Esophagus muscularis mucosa (tissue), 4 donors: ENCODE results near the gene ZNF630. TPM values are rescaled to one million over a fixed set of nuclear protein-coding genes. Genes with fewer than 3 reads are reported as not detected.
"Not testable (repeated sequence)": the region's sequence is repeated elsewhere in the genome, so short reads cannot be mapped to it uniquely, and the experiment has no call there.

Experiments
- DNase-seq: peaks from one replicate; pipeline ENCODE4 v3.0.0-alpha.2; 2017; ENCODE audit errors: extremely low spot score
- H3K27ac ChIP-seq, 4 donors: fragments of 200-600 bp; sonication (generic); replicated peaks in 1 of 4; 1 replicate in 3 of 4; 2 replicates in 1 of 4; pipeline ENCODE4 v1.5.1; 2016 to 2019; ENCODE audit warnings: mild to moderate bottlenecking in 1 of 4
- H3K27me3 ChIP-seq, 4 donors: fragments of 200-600 bp; sonication (generic); one replicate each; pipeline versions ENCODE4 v1.5.1 to v1.6.0; 2016 to 2019
- H3K36me3 ChIP-seq, 4 donors: fragments of 200-600 bp; sonication (generic); one replicate each; pipeline ENCODE4 v1.5.1; 2016 to 2019
- H3K4me1 ChIP-seq, 4 donors: fragments of 200-600 bp; sonication (generic); one replicate each; pipeline ENCODE4 v1.5.1; 2016 to 2019
- H3K4me3 ChIP-seq, 4 donors: fragments of 200-600 bp; sonication (generic); 1 replicate in 2 of 4; 2 replicates in 2 of 4; pipeline ENCODE4 v1.5.1; 2016 to 2019; ENCODE audit warnings: mild to moderate bottlenecking in 4 of 4, moderate library complexity in 1 of 4
- H3K9me3 ChIP-seq, 4 donors: fragments of 200-600 bp; sonication (generic); 1 replicate in 3 of 4; 2 replicates in 1 of 4; pipeline ENCODE4 v1.5.1; 2016 to 2019
- EP300 ChIP-seq: sonication (generic); formaldehyde crosslinking; IDR thresholded peaks from one replicate; pipeline ENCODE4 v1.6.1; 2017; ENCODE audit warnings: antibody characterized with exemption
- POLR2A ChIP-seq: fragments of 450-650 bp; IDR thresholded peaks from one replicate; pipeline ENCODE4 v1.6.1; 2017; ENCODE audit warnings: antibody characterized with exemption, moderate library complexity, mild to moderate bottlenecking, low read depth
- POLR2AphosphoS5 ChIP-seq, 2 donors: sonication (generic); formaldehyde crosslinking; IDR thresholded peaks; one replicate each; pipeline ENCODE4 v1.6.1; 2017; ENCODE audit warnings: antibody characterized with exemption in 2 of 2
- WGBS: methylation state at CpG from one replicate; pipeline ENCODE4 v1.1.5; 2018; 5-methylcytosine and 5-hydroxymethylcytosine counted together
- intact Hi-C: fragments of 100-400 bp; cut with DNase I; formaldehyde crosslinking; loops from one replicate; pipeline ENCODE4 v1.15.1; 2023
- total RNA-seq, 4 donors: library from RNA; depleted of rRNA; stranded (reverse); fragments of >200 nt; gene quantifications; one replicate each; pipeline versions ENCODE4 v1.1.0 to v1.2.1, GENCODE V29; 2016
- TF ChIP-seq, protein P1 (sequence below), 3 experiments: fragments of 200-600 bp in 2 of 3; fragments of 450-650 bp in 1 of 3; sonication (generic) in 2 of 3; IDR thresholded peaks; one replicate each; pipeline ENCODE4 v1.5.1; 2017 to 2019; ENCODE audit warnings: antibody characterized with exemption in 3 of 3, mild to moderate bottlenecking in 2 of 3, moderate library complexity in 1 of 3

The ZNF630 gene
- total RNA-seq, 4 donors from 2014 or later = 2.3 to 5.4 (median 3.1) TPM

DNA sequence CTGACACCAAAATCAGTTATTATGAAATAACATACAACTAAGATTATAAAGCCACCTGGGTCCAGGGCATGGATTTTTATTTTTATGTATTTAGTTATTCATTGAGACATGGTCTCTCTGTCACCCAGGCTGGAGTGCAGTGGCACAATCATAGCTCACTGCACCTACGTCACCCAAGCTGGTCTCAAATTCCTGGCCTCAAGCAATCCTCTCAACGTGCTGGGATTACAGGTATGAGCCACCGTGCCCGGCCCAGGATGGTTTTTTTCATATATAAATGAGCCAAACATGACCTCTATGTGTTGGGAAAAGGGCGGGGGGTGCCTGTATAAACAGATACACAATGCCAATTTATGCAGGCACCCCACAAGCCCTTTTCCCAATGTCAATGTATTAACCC, 24.6 kb downstream of the ZNF630 start:
- peak overlapping the region in 1 of 4 donors; percentile 46 for H3K27ac ChIP-seq
- 70% methylated on average over 5 of the region's 5 CpGs for WGBS
- intact Hi-C loops = no loop called here
- no peaks in the 10 kb centered on the region for H3K4me1 ChIP-seq
- no peaks in the 10 kb centered on the region for H3K27me3 ChIP-seq
- no peak for DNase-seq
- no peaks in the 10 kb centered on the region for H3K36me3 ChIP-seq
- TF ChIP-seq POLR2A = no peak
- no peak for TF ChIP-seq EP300
- TF ChIP-seq POLR2AphosphoS5 (IDR thresholded peaks at IDR 0.05) = no peak
- TF ChIP-seq, protein P1, sequence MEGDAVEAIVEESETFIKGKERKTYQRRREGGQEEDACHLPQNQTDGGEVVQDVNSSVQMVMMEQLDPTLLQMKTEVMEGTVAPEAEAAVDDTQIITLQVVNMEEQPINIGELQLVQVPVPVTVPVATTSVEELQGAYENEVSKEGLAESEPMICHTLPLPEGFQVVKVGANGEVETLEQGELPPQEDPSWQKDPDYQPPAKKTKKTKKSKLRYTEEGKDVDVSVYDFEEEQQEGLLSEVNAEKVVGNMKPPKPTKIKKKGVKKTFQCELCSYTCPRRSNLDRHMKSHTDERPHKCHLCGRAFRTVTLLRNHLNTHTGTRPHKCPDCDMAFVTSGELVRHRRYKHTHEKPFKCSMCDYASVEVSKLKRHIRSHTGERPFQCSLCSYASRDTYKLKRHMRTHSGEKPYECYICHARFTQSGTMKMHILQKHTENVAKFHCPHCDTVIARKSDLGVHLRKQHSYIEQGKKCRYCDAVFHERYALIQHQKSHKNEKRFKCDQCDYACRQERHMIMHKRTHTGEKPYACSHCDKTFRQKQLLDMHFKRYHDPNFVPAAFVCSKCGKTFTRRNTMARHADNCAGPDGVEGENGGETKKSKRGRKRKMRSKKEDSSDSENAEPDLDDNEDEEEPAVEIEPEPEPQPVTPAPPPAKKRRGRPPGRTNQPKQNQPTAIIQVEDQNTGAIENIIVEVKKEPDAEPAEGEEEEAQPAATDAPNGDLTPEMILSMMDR (IDR thresholded peaks at IDR 0.05) = no peak
- no peak overlapping the region for H3K4me3 ChIP-seq
- no peaks in the 10 kb centered on the region for H3K9me3 ChIP-seq

DNA sequence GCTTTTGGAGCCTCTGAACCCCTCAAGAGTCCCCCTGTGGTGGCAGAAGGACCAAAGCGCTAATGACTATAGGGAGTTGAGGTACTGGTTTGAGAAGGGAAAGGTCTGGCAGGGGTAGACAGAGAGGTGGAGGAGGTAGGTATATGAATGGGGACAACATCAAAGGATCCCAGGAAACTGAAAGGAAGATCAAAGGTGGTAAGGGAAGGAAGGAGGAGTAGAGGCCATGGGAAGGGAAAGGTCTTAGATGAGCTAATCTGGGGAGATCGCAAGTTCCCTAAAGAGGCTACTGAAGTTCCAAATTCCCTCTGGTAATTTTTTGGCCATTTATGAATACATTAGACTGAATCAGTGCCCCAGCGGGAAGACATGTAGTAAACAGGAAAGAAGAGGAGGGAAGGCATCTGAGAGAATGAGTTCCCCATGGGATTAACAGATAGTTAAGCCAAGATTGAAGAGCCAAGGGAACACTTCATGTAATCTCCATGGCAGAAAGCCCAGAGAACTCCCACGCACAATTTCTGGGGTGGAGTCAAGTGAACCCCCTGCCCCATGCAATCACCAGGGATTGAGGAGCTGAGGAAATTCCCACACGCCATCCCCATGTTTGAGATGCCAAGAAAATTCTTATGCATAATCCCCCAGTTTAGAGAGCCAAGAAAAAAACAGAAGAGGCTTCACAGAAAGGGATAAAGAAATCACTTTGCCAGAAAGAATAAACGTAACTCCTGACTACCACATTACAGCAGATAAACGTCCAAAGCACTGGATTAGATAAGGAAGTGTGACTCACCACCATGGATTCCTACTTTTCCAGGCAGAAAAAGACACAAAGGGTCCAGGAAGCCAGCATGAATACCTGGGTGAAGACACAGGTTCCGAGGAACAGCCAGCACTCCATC, 25.8 kb downstream of the ZNF630 start:
- H3K4me3 ChIP-seq = no peak overlapping the region
- H3K36me3 ChIP-seq = no peaks in the 10 kb centered on the region
- TF ChIP-seq POLR2A (no peak), EP300 (no peak), POLR2AphosphoS5 (IDR thresholded peaks at IDR 0.05) (no peak)
- TF ChIP-seq, protein P1 (IDR thresholded peaks at IDR 0.05) = no peak
- H3K9me3 ChIP-seq = no peaks in the 10 kb centered on the region
- WGBS = 51% methylated on average over 8 of the region's 8 CpGs
- no peak for DNase-seq
- intact Hi-C loops = no loop called here
- H3K27ac ChIP-seq = peak overlapping the region in 2 of 4 donors; percentile 23 to 46
- H3K4me1 ChIP-seq = no peaks in the 10 kb centered on the region
- H3K27me3 ChIP-seq = no peaks in the 10 kb centered on the region

DNA sequence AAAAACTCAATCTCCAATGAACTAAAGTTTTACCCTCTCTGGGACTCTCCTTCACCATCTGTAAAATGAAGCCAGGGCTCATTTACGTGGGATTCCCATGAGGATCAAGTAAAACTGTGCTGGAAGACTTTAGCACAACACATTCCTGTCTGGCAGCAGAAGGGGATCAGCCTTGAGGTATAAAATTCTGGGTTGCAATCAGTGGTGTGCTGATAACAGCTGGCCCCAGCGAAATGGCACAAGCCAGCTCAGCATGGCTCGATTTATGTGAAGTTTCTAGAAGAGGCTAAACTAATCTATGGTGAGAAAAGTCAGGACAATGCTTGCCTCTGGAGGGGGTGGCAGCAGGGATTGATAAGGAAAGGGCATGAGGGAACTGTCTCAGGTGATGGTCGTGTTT, 28.4 kb downstream of the ZNF630 start:
- Histone ChIP-seq H3K27ac (no peak overlapping the region), H3K4me1 (no peaks in the 10 kb centered on the region), H3K9me3 (no peaks in the 10 kb centered on the region), H3K4me3 (no peak overlapping the region), H3K27me3 (no peaks in the 10 kb centered on the region), H3K36me3 (no peaks in the 10 kb centered on the region)
- TF ChIP-seq, protein P1 (IDR thresholded peaks at IDR 0.05) = no peak
- TF ChIP-seq POLR2AphosphoS5 (IDR thresholded peaks at IDR 0.05) = no peak
- no peak for TF ChIP-seq EP300
- TF ChIP-seq POLR2A = no peak
- intact Hi-C loops = no loop called here
- WGBS = 68% methylated on average over 4 of the region's 4 CpGs
- DNase-seq = no peak

DNA sequence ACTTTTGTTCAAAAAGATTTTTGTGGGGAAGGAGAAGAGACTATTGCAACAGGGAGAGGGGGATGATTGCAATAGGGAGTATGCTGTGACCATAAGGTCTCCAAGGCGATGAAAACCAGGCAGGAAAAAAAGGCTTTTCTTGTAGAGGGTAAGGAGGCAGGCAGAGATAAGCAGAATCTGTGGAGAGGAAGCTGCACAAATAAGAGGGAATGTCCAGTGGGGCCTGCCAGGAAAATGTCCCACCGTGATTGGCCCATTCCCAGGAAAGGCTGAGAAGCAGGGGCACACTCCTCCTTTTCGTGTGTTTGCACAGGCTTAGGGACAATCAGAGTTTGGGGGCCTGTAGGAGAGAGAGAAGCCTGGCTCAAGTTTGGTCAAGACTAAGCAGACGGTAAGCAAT, 35.5 kb downstream of the ZNF630 start:
- Histone ChIP-seq H3K27ac (no peak overlapping the region), H3K4me3 (no peak overlapping the region), H3K27me3 (no peaks in the 10 kb centered on the region), H3K9me3 (no peaks in the 10 kb centered on the region), H3K4me1 (no peaks in the 10 kb centered on the region), H3K36me3 (no peaks in the 10 kb centered on the region)
- no peak for DNase-seq
- TF ChIP-seq POLR2A = no peak
- TF ChIP-seq, protein P1 (IDR thresholded peaks at IDR 0.05) = no peak
- TF ChIP-seq EP300 = no peak
- TF ChIP-seq POLR2AphosphoS5 (IDR thresholded peaks at IDR 0.05) = no peak
- whole genome bisulfite sequencing = 59% methylated on average over 4 of the region's 4 CpGs
- intact Hi-C loops = no loop called here

DNA sequence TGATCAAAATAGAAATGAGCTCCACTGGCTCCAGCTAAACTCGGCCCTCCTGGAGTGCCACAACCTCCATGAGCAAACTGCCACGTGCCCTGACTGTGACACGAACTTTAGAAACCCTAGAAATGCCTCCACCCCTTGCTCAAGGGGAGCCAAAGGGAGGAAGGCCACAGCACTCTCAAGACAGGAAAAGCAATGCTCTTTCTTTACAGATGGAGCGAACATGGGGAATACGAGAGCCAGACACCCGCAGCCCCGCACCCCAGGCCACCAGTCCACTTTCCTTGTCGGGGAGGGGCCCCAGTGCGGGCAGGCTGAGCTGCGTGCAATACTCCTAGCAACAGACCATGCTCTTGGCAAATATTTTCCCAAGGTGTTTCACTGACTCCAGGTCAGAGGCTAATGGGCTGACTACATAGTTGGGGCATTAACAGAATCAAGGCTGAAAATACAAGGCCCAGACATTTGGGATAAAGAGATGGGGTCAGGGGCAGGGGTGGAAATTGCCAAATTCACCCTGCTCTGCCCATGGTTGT, 40.7 kb downstream of the ZNF630 start:
- 70% methylated on average over 10 of the region's 10 CpGs for WGBS
- H3K4me1 ChIP-seq, H3K27ac ChIP-seq, DNase-seq, H3K9me3 ChIP-seq, H3K36me3 ChIP-seq, H3K4me3 ChIP-seq, intact Hi-C loops, H3K27me3 ChIP-seq: not testable (repeated sequence)
